Suprapubic skin (tissue), 4 donors: ENCODE data around the gene RCOR1.

ENCODE experiments used
- CTCF ChIP-seq, 2 donors: fragments of 200-600 bp in 1 of 2; fragments of 450-650 bp in 1 of 2; sonication (generic) in 1 of 2; IDR thresholded peaks; one replicate each; pipeline ENCODE4 v1.5.1; 2016 to 2019; ENCODE audit warnings: antibody characterized with exemption in 2 of 2, mild to moderate bottlenecking in 1 of 2, moderate library complexity in 1 of 2
- EP300 ChIP-seq: sonication (generic); formaldehyde crosslinking; IDR thresholded peaks from one replicate; pipeline ENCODE4 v1.6.1; 2017; ENCODE audit warnings: antibody characterized with exemption
- POLR2AphosphoS5 ChIP-seq, 3 donors: sonication (generic); formaldehyde crosslinking; IDR thresholded peaks; one replicate each; pipeline ENCODE4 v1.6.1; 2017; ENCODE audit warnings: antibody characterized with exemption in 3 of 3

GRCh38 chr14:102769049-102769327, 176.5 kb downstream of the RCOR1 start:
- TF ChIP-seq CTCF (IDR thresholded peaks at IDR 0.05) (no peak), POLR2AphosphoS5 (IDR thresholded peaks at IDR 0.05) (no peak), EP300 (no peak)
